Stimulated activated CD4-positive, alpha-beta T cell treated with anti-CD3 and anti-CD28 coated beads, Interleukin-4, amount 100 ng/mL, for 24 hours (primary cell): Measurements from ENCODE around the gene PRKCE.
A peak's percentile ranks its signal among the peaks of the same experiment; 100 is the strongest.

Experiments used
- DNase-seq: peaks from one replicate; pipeline ENCODE4 v3.0.0-alpha.2; 2020

The PRKCE gene

DNA sequence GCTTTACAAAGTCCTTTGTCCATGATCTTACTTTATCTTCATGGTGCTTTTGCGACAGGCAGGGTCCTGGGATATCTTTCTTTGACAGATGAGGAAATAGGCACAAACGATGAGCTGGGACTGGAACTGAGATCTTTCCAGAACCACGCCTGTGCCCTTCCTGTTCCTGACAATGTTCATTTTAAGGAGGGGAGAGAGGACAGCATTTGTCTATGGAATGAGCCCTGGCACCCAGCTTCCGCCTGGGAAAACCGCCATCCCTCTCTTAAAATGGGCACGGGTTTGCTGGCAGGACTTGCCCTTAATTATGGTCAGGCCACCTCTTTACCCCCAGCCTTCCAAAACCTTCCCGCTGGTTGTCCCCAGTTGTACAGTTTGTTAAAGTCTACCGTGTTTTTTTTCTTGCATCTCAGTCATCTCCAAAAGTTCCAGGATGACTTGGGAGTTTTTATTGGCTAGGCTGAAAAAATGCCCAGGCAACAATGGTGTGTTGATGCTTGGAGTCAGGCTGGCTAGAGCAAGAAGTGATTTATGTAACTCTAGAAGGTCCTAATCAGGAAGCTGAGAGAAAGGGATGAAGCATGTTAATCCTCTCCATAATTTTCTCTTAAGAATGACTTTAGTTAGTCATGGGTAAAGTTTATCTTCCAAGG lies 380.8 kb downstream of the PRKCE start:
- no peak for DNase-seq

DNA sequence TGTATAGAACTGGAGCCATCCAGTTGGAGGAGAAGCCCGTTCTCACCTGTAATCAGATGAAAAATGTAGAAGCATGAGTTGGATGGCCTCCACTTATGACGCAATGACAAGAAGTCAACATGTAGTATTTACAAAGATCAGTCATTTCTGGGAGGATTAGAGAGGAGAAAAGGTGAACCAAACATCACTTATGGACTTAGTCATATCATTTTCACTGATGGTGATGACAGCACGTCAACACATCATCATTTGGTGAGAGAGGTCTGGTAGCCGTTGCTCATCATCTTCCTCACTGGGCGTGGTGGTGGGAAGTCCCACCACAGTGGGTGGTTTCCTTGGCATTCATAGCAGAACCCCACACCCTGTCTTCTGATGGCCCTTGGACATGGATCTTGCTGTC lies 381.5 kb downstream of the PRKCE start:
- DNase-seq = peak; percentile 23

DNA sequence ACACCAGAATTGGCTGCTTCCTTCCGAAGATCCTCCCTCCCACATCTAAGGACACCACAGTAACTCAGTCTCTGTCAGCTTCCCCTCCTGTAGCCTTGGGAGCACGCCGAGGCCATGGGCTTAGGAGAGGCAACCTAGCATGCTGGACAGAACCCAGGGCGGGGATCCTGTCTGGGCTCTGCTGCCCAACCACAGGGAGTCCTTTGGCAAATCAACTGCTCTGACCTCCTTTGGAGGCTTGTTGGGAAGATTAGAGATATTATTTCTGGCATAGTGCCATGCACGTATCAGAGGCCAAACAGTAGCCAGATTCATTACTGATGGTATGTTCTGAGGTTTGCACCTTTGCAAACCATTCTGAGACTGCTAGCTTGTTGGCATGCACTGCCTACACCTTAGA lies 383.1 kb downstream of the PRKCE start:
- DNase-seq = no peak

DNA sequence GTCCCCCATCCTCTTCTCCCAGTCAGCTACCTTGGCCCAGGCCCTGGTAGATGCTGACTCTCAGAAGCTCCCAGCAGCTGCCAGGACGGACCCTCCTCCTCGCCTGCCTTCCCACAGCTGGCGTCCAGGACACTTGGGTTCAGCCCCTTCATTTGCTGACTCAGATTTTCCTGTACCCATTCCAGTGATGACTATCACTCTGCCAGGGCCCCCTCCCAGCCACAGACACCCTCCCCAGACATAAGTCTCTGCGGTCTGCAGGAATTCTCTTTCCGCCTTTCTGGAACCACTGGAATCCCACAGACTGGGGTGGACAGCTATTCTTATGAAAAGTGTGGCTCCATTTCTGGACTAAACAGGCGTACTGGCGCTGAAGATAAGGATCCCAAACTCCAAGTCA lies 385.5 kb downstream of the PRKCE start:
- no peak for DNase-seq

DNA sequence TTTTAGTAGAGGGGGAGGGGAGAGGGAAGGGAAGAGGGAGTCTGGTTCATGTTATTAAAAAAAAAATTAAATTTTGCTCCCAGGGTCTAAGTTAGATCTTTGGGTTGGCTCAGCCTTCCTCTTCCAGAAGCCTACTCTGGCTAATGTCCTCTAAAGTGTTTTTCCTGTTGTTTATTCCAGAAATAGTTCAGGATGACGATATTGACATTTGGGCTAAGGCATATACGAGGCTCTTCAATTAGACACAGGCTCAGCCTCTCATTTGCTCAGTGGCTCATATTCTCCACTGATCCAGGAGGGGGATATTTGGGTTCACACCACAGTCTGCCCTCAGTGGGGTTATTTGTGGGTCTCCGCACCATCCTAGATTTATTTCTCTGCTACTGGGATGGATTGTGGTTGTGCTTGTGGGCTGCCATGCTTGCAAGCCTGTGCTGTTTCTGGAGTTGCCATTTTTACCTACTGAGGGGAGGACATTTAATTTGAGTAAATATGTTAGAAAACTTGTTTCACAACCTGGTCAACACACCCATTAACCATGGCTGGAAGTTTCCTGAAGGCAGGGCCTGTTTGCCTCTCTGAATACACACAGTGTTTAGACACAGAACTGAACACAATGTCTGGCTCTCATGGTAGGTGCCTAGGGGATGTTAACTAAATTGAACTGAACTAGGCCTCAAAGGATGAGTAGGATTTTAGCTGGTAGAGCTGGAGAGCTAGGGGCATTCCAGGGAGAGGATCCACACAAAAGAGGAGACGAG lies 388.2 kb downstream of the PRKCE start:
- no peak for DNase-seq

DNA sequence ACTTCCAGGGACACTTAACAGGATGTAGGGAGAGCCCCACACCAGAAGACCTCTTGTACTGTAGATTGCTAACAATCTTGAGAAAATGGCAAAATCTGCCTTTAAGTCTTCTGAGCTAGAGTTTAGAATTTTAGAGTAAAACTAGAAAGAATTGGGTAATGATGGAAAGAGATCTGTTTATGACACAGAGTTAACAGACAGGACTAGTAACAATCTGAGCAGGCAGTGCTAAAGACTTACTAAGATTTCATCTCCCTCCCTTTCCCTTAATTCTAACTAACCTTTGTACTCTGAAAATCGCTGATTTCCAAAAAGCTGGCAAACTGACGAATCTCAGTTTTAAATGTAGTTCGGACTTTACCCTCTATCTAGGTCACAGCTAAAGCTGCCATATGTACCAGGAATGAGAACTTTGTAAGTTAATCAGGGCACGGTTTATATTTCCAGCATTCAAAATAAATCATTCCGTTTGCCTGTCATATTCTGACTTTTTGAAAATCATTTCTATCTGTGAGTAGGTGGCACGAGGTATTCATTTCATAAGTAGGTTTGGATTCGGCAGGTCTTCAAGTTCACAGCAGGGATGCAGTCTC lies 389.2 kb downstream of the PRKCE start:
- no peak for DNase-seq

DNA sequence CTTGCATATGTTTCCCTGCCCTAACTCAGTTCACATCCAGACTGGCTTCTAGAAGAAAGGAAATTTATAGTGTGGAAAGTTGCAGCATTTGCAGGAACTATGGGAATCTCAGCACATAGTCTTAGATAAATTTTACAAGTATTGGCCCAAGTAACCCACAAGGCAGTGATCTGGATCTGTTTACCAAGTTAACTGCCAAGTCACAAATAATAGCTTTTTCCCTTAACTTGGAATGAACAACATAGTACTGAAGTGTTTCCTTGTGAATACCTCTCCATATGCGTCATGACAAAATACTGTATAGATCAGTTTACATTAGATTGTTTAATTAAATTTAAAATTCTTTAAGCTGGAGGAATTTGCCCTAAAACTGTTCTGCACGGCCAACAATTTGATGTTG lies 390.0 kb downstream of the PRKCE start:
- no peak for DNase-seq

DNA sequence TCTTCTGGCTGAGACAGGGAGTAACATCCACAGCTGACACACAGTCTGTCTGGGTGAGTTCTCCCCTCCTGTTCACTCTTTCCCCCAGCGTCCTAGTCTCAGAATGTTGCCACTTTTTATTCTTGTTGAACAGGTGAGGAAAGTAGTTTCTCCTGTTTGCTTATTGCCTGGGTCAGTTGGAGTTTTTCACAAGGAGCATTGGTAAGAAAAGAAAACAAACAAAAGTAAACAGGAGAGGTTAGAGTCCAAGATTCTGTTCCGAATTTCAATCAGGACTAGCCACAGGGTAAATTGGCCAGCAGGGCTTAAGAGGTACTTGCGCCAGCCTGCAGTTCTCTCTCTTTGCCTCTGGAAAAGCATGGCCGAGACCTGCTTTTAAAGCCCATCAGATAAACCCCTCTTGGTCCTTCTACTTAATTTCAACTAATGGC lies 390.7 kb downstream of the PRKCE start:
- no peak for DNase-seq

DNA sequence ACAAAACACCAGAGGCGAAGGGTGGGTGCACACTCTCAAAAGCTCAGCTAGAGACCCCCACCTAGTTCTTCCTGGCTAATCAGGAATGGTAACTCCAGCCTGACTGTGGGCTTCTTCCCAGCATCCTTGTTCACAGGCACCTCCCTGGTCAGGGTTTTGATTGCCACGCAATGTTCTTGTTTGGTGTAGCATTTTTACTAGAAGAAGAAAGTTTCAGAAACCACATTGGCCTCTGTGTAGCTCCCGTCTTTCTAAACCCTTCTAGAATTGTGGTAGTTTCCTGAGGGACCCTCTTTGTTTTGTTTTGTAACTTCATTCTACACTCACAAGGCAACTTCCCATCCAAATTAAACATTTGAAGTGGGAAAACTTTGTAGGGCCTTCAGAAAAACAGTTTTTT lies 391.2 kb downstream of the PRKCE start:
- DNase-seq = no peak

DNA sequence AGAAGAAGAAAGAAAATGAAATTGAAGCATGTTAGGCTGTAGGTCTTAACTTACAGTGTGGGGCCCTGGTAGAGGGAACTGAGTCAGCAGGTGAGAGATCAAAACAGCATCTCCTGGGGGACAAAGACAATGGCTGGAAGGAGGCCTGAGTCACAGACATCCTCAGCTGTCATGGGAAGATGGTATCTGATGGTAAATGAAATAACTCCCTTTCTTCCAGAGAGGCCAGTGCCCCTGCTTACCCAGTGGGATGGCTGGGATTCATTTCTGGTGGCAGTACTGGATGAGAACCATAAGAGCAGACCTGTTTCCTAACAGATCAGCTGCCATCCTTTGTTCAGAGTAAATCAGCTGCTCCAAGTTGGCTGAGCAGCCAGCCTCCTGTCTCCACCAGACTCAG lies 394.4 kb downstream of the PRKCE start:
- no peak for DNase-seq

DNA sequence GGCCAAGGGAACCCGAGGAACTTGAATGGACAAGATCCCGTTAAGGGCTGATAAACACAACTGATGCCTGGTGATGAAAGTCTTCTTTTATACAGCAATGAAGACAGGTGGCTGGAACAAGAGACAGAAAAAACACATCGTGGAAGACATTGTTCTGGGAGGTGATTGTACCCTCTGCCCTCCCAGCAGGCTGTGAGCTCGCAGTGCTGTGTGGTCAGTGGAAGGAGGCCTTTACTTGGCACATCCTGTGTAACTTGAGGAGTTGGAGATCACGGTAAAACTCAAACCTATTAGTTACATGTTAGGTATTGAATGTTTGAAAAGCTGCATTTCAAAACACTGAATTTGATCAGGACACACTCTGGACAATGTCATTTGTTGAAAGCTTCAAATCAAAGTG lies 395.8 kb downstream of the PRKCE start:
- DNase-seq = no peak

DNA sequence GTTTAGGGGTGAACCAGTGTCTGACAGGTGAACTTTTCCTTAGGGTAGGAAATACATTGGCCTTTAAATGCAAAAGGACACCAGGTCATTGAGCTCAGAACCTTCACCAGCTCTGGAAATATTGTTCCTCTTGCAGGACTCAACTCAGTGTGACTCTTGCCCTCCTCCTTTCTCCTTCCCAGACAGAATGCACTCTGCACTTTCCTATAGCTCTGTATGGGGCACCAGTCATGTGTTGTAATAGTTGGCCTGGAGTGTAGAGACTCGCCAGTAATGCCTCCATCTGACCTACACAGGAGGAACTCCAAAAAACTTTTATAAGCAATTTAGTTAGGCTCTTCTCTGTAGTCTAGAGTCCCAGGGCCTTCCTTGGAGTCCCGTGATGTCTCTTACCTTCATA lies 397.2 kb downstream of the PRKCE start:
- no peak for DNase-seq

DNA sequence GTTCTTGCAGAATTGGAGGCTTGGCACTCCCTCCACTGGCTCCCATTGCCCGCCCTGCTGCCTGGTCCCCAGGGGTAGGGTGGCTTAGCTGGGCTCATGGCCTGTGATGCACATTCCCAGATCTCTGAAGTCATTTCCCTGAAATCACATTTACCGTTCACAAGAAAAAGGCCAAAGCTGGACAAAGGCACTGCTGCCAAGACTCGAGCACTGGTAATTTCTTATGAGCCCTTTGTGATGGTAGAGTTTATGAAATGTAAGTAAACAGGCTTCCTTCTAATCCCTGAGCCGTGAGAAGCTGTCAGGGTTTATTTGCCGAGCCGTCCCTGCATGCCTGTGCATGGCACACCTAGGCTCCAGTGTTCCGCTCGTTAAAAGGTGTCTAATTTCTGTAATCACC lies 398.6 kb downstream of the PRKCE start:
- no peak for DNase-seq

DNA sequence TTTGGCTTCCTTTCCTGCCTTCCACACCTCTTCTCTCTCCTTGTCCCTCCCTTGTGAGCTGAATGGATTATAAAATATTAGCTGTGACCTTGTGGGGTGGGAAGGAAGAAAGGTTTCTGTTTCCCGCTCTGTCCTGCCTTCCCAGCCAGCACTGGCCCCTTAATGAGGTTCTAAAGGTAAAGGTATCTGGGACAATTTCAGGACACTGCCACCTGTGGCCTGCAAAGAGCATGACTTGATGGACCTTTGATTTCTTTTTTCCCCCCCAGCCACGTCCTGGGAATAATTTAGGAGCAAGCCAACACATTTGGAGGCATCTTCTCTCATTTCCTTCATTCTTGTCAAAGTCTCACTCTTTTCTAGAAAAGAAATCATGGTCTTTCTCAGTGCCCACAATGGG lies 399.0 kb downstream of the PRKCE start:
- DNase-seq = no peak

DNA sequence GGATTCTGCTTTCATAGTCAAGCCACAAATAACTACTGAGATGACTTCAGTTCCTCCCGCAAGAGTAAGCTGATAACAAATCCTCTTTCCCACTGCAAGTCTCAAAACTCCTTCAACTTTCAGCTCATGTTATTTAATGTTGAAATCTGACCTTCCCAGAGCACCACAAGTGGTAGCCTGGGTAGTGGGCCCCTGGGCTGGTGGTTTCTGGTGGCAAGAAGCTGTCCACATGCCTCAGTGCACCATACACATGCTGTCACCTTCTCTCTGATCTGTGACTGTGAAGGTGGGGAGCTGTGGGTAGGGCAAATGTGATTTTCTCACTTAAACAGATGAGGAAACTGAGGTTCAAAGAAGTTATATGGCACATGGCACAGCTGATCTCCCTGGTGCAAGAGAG lies 399.6 kb downstream of the PRKCE start:
- DNase-seq = no peak

DNA sequence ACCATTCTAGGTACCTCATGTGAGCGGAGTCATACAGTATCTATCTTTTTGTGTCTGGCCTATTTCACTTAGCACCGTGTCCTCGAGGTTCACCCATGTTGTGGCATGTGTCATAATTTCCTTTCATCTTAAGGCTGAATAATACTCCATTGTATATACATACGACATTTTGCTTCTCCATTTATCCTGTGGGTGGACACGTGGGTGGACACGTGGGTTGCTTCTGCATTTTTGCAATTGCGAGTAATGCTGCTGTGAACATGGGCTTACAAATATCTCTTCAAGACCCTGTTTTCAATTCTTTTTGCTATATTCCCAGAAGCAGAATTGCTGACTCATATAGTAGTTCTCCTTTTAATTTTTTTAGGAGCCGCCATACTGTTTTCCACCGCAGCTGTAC lies 402.1 kb downstream of the PRKCE start:
- no peak for DNase-seq

DNA sequence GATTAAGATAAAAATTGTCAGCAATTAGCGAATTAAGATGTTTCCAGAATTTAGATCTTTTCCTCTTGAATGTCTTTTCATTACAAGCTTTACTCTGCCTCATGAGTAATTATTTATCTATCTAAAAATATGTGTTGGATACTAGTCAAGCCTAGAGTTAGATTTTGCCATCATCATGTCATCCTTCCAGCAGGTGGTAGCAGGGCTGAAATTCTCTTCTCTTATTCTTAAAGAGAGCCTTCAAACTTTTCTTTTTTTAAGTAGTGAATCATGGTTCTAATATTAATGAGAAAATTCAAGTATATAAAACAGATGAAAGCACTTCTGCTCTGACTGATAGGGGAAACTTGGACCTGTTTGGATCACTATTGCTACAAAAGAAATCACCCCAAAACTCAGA lies 405.1 kb downstream of the PRKCE start:
- no peak for DNase-seq

DNA sequence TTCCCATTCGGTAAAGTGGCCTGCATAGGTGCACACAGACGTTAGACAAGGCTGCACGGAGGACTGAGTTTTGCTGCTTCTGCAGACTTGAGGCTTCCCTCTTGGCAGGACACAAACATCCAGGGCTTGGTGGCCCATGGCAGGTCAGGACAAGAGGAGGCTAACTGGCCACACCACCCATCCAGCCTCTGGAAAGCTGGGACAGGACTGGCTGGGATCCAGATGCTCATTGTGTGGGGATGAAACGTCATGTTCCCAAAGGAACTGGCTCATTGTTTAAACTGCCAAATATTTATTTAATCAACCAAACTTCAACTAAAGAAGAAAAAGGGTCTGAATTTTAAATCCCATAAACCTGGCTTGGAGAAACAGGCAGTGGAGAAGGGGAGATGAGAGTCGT lies 406.7 kb downstream of the PRKCE start:
- no peak for DNase-seq

DNA sequence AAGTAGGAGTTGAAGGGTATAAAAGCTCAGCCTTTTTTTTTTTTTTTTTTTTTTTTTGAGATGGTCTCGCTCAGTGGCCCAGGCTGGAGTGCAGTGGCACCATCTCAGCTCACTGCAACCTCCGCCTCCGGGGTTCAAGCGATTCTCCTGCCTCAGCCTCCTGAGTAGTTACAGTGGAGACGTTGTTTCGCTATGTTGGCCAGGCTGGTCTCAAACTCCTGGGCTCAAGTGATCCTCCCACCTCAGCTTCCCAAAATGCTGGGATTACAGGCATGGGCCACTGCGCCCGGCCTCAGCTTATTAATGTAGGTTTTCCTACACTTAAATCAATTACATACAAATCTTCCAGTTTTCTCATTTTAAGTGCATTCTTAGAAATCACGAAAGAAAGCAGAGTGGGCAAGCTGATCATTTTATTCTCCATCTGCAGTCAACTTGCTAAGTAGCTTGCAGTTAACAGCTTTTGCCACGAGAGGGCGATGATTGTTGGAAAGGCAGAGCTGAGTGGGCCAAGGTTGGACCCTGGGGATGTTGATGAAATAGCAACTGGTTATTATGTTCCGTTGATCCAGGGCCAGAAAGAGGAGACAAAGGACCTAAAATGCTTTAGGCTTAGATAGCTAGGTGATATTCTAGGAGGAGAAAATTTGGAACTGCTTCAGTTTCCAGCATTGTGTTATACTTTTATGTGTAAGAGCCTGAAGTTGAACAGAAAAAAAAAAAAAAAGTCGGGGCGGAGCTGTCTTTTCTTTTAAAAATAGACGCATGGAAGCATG lies 411.4 kb downstream of the PRKCE start:
- DNase-seq = peak; percentile 80

DNA sequence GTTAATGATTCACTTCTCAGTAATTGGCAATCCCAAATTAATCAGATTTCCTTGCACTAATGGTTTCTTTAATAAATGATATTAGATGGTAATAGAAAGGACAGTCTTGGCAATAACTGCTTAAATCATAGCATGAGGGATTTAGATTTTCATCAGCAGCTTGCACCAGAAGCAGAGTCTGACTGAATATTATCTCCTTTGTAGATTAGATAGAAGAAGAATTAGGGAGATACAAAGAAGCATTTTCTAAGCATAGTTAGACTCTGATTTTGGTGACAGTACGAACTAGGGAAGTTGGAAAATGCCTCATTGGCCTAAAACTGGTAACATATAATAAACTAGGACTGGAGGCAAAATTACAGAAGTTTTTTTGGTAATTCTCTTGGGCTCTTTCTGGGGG lies 412.9 kb downstream of the PRKCE start:
- DNase-seq = no peak

DNA sequence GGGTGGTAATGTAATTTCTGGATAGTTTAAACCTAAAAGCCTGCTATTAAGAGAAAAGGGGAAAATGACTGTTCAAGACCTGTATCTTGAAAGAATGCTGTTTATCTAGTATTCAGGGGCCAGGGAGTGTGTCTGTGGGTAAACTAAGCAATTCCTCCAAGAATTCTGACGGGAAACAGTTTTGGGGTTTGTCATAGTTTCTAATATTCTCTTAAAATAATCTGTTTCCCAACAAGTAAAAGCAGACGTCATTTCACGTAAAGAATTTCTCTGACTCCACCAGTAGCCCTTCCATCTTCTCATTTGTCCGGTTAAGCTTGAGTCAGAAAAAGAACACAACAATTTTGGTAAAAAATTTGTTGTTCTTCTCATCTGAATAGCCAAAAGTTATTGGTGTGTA lies 413.7 kb downstream of the PRKCE start:
- no peak for DNase-seq

DNA sequence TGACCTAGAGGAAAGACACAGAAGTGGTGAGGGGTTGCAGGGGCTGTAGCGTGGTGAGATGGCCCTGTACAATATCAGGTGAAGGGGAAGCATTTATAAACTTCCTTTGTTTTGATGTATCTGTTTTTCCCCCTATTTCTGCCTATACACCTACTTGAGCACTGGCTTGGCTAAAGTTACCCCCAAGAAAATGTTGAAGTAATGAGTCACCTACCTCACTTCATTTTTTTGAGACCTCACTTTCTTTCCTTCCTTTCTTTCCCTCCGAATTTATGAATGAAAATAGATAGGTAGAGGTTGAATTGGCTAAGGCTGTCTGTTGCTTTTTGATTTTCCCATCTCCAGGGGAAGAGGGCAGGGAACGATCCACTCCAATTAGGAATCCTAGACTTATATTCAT lies 414.6 kb downstream of the PRKCE start:
- no peak for DNase-seq

DNA sequence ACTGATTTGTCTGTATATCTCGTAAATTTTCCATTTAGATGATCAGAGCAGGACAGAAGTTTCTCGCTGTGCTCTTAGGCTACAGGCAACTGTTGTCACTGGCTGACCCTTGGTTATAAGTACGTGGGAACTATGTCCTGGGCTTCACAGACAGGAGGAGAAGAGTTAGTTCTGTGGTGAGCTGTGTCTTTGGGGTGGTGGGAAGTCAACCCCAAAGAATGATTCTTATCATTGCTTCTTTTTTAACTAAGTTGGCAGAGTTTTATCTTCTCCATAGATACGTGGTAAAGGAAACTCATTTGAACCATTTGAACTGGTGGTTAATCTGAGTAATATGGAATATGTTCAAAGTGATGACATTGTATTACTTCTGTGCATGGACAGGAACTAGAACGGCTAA lies 415.1 kb downstream of the PRKCE start:
- DNase-seq = no peak

DNA sequence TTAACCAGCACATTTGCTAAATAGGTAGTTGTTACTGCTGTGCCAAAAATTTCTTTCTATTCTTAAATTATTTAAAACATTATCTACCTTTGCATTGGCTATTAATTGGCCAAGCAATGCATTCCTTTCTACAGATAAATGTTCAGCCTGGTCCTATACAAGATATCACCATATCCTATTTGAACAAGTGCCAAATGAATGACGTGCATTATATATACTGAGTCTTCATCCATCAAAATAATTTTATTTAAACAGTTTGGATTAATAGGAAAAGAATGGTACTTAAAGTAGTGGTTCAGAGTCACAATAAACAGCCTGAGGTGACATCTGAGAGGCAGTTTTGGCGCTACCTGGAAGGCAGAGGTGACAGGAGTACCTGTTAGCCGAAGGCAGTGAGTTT lies 415.6 kb downstream of the PRKCE start:
- no peak for DNase-seq
